Smooth muscle cell (in vitro differentiated cells): ENCODE measurements around the gene HSD17B13. TPM values are rescaled to one million over a fixed set of nuclear protein-coding genes. Genes with fewer than 3 reads are reported as not detected.

ENCODE experiments used
- DNase-seq: peaks from one replicate; lab custom pipeline; 2025; ENCODE audit not compliant: unreplicated experiment; lab: John Stamatoyannopoulos, UW
- H2AFZ ChIP-seq: fragments of 200-600 bp; sonication (generic); 2 replicates; pipeline ENCODE4 v1.6.0; 2016; ENCODE audit warnings: antibody characterized with exemption, low read depth, mild to moderate bottlenecking
- H3F3A ChIP-seq: fragments of 200-600 bp; sonication (generic); 2 replicates; pipeline ENCODE4 v1.6.0; 2017; ENCODE audit warnings: antibody characterized with exemption, low read depth
- H3K27ac ChIP-seq: fragments of 200-600 bp; sonication (generic); 2 replicates; pipeline ENCODE4 v1.5.1; 2016; ENCODE audit warnings: low read depth, mild to moderate bottlenecking
- H3K27me3 ChIP-seq: fragments of 200-600 bp; sonication (generic); 2 replicates; pipeline ENCODE4 v1.6.1; 2016; ENCODE audit warnings: low read depth, mild to moderate bottlenecking
- H3K36me3 ChIP-seq: fragments of 200-600 bp; sonication (generic); 2 replicates; pipeline ENCODE4 v1.5.1; 2016; ENCODE audit warnings: low read depth
- H3K4me1 ChIP-seq: fragments of 200-600 bp; sonication (generic); 2 replicates; pipeline ENCODE4 v1.5.1; 2016; ENCODE audit warnings: low read depth
- H3K4me2 ChIP-seq: fragments of 200-600 bp; sonication (generic); 2 replicates; pipeline ENCODE4 v1.6.0; 2016; ENCODE audit warnings: mild to moderate bottlenecking
- H3K4me3 ChIP-seq: fragments of 200-600 bp; sonication (generic); 2 replicates; pipeline ENCODE4 v1.5.1; 2016; ENCODE audit warnings: mild to moderate bottlenecking
- H3K79me2 ChIP-seq: fragments of 200-600 bp; sonication (generic); 2 replicates; pipeline ENCODE4 v1.6.0; 2016; ENCODE audit warnings: low read depth, mild to moderate bottlenecking
- H3K9ac ChIP-seq: fragments of 200-600 bp; sonication (generic); 2 replicates; pipeline ENCODE4 v1.6.0; 2016; ENCODE audit warnings: low read depth
- H3K9me3 ChIP-seq: fragments of 200-600 bp; sonication (generic); replicated peaks from 2 replicates; pipeline ENCODE4 v1.5.1; 2016; ENCODE audit warnings: low read depth
- H4K20me1 ChIP-seq: fragments of 200-600 bp; sonication (generic); 2 replicates; pipeline ENCODE4 v1.6.0; 2016; ENCODE audit warnings: low read depth
- WGBS: methylation state at CpG from one replicate; pipeline ENCODE4 v1.1.7; 2016; ENCODE audit warnings: low lambda C conversion rate; 5-methylcytosine and 5-hydroxymethylcytosine counted together
- polyA plus RNA-seq: library from polyadenylated mRNA; unstranded; fragments of >200 nt; fragmentation: Nextera tagmentation; extraction: Ambion mirVana; gene quantifications from 2 replicates; pipeline ENCODE4 v1.2.1, GENCODE V29; 2016
- total RNA-seq: library from RNA; depleted of rRNA; stranded (reverse); fragments of >200 nt; gene quantifications from 2 replicates; pipeline ENCODE4 v1.2.3, GENCODE V29; 2014
- TF ChIP-seq, protein P1 (sequence below): fragments of 200-600 bp; sonication (generic); IDR thresholded peaks from 2 replicates; pipeline ENCODE4 v1.5.1; 2017; ENCODE audit warnings: borderline replicate concordance, mild to moderate bottlenecking, antibody characterized with exemption; ENCODE audit not compliant: insufficient read depth, poor library complexity, severe bottlenecking

The HSD17B13 gene
- total and polyA plus RNA-seq, 2 experiments from 2014 or later: not detected

DNA sequence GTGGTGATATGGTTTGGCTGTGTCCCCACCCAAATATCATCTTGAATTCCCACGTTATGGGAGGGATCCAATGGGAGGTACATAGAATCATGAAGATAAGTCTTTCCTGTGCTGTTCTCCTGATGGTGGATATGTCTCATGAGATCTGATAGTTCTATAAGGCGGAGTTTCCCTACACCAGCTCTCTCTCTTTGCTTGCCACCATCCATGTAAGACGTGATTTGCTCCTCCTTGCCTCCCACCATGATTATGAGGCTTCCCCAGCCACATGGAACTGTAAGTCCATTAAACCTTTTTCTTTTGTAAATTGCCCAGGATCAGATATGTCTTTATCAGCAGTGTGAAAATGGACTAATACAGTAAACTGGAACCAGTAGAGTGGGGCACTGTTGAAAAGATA, 39.5 kb downstream of the HSD17B13 start:
- Histone ChIP-seq H3K79me2 (no peaks in the 10 kb centered on the region), H3K9ac (no peak overlapping the region), H3K4me3 (no peak overlapping the region), H3K4me1 (no peaks in the 10 kb centered on the region), H3K4me2 (no peak overlapping the region), H3K27me3 (no peaks in the 10 kb centered on the region), H2AFZ (no peak overlapping the region), H3K9me3 (peaks cover 4% of the 10 kb centered on the region), H3K36me3 (no peaks in the 10 kb centered on the region), H4K20me1 (no peaks in the 10 kb centered on the region), H3K27ac (no peak overlapping the region), H3F3A (no peaks in the 10 kb centered on the region)
- no peak for DNase-seq
- TF ChIP-seq, protein P1, sequence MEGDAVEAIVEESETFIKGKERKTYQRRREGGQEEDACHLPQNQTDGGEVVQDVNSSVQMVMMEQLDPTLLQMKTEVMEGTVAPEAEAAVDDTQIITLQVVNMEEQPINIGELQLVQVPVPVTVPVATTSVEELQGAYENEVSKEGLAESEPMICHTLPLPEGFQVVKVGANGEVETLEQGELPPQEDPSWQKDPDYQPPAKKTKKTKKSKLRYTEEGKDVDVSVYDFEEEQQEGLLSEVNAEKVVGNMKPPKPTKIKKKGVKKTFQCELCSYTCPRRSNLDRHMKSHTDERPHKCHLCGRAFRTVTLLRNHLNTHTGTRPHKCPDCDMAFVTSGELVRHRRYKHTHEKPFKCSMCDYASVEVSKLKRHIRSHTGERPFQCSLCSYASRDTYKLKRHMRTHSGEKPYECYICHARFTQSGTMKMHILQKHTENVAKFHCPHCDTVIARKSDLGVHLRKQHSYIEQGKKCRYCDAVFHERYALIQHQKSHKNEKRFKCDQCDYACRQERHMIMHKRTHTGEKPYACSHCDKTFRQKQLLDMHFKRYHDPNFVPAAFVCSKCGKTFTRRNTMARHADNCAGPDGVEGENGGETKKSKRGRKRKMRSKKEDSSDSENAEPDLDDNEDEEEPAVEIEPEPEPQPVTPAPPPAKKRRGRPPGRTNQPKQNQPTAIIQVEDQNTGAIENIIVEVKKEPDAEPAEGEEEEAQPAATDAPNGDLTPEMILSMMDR: no peak
- WGBS: 84% methylated on average over 3 of the region's 3 CpGs

DNA sequence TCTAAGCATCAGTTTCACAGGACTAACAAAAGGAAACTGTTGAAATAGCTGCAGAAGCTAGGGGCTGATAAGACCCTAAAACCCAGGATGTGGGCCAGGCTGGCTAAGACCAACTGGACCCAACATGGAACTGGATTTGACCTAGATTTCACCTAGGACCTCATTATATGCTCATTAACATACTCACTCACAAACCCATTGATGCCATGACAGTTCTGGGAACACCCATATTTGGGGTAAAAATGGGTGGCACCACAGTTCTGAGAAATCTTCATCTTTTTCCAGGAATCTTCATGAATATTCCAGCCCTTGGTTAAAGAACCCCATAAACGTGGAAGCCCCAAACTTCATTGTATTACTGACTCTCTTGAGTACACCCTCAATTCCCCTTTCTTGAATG, 41.1 kb downstream of the HSD17B13 start:
- Histone ChIP-seq H3K79me2 (no peaks in the 10 kb centered on the region), H3K9me3 (peaks cover 4% of the 10 kb centered on the region), H3K27me3 (no peaks in the 10 kb centered on the region), H3K27ac (no peak overlapping the region), H3K4me3 (no peak overlapping the region), H3K4me2 (no peak overlapping the region), H2AFZ (no peak overlapping the region), H3K9ac (no peak overlapping the region), H3K36me3 (no peaks in the 10 kb centered on the region), H3K4me1 (no peaks in the 10 kb centered on the region), H4K20me1 (no peaks in the 10 kb centered on the region), H3F3A (no peaks in the 10 kb centered on the region)
- DNase-seq: no peak
- 67% methylated on average over 1 of the region's 1 CpG for WGBS
- TF ChIP-seq, protein P1: no peak

DNA sequence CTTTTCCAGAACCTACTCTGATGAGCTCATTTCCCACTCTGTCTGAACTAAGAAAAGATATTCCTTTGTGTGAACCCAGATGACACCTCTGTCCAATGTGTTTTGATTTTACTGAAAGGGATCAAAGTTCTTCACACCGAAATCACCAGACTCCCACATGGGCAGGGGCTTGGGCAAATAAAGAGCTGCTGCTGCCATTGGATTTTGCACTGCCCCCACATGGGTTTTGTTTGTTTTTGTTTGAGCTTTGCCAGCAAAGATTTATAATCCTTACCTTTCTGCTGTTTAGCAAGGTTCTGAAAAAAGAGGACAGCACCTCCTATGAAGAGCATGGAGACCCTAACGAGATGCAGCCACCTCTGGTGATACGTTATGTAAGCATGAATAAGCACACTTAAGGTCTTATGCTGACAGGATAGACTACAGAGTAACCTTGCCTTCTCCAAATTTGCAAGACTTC, 44.3 kb downstream of the HSD17B13 start:
- H3F3A ChIP-seq: no peaks in the 10 kb centered on the region
- H2AFZ ChIP-seq: no peak overlapping the region
- H4K20me1 ChIP-seq: no peaks in the 10 kb centered on the region
- no peak overlapping the region for H3K4me2 ChIP-seq
- H3K4me3 ChIP-seq: no peak overlapping the region
- H3K79me2 ChIP-seq: no peaks in the 10 kb centered on the region
- 94% methylated on average over 3 of the region's 3 CpGs for WGBS
- no peak overlapping the region for H3K27ac ChIP-seq
- H3K4me1 ChIP-seq: no peaks in the 10 kb centered on the region
- H3K9me3 ChIP-seq: no peaks in the 10 kb centered on the region
- DNase-seq: no peak
- TF ChIP-seq, protein P1: no peak
- H3K9ac ChIP-seq: no peak overlapping the region
- H3K27me3 ChIP-seq: peaks cover 3% of the 10 kb centered on the region
- H3K36me3 ChIP-seq: no peaks in the 10 kb centered on the region

DNA sequence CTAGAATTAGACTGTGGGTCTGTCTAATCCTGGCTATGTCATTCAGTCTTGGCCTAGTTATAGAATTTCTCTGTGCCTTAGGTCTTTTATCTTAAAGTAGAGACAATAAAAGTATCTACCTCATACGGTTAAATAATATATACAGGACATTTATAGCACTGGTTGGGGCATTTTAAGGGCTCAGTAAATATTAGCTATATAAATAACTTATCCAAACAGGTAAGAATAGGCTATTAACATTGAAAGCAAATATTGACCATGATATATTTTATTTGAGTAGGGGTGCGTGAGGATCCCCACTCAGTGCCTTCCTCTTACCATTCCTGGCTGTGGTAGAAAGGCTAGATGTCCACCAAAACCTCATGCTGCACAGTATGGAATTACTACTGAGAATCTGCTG, 47.4 kb downstream of the HSD17B13 start:
- no peak for DNase-seq
- Histone ChIP-seq H3F3A (no peaks in the 10 kb centered on the region), H3K79me2 (no peaks in the 10 kb centered on the region), H3K4me1 (no peaks in the 10 kb centered on the region), H3K9ac (no peak overlapping the region), H3K9me3 (no peaks in the 10 kb centered on the region), H3K36me3 (no peaks in the 10 kb centered on the region), H3K27ac (no peak overlapping the region), H3K27me3 (peaks cover 3% of the 10 kb centered on the region), H3K4me3 (no peak overlapping the region), H3K4me2 (no peak overlapping the region), H4K20me1 (no peaks in the 10 kb centered on the region), H2AFZ (no peak overlapping the region)
- TF ChIP-seq, protein P1: no peak
- 84% methylated on average over 2 of the region's 2 CpGs for WGBS
